H9 (cell line): ENCODE data around the gene ATG14. TPM values are rescaled to one million over a fixed set of nuclear protein-coding genes. Genes with fewer than 3 reads are reported as not detected.

Experiments used
- DNase-seq: peaks from one replicate; pipeline ENCODE4 v3.0.0-alpha.2; 2017
- H2AFZ ChIP-seq: one replicate; pipeline ENCODE4 v1.6.1; 2013; ENCODE audit warnings: mild to moderate bottlenecking, low read length, control low read depth, moderate library complexity
- H2AK5ac ChIP-seq: 2 replicates; pipeline ENCODE4 v1.6.1; 2013; ENCODE audit warnings: low read length, control low read depth, mixed read lengths; ENCODE audit not compliant: insufficient read length
- H2BK120ac ChIP-seq: one replicate; pipeline ENCODE4 v1.6.1; 2013; ENCODE audit warnings: low read depth, mild to moderate bottlenecking, low read length, control low read depth, inconsistent platforms; ENCODE audit not compliant: poor library complexity, severe bottlenecking
- H2BK12ac ChIP-seq: 2 replicates; pipeline ENCODE4 v1.6.1; 2013; ENCODE audit warnings: low read length, control low read depth, mixed read lengths, low read depth; ENCODE audit not compliant: insufficient read length
- H2BK15ac ChIP-seq: 2 replicates; pipeline ENCODE4 v1.6.1; 2013; ENCODE audit warnings: low read depth, low read length, control low read depth
- H2BK20ac ChIP-seq: one replicate; pipeline ENCODE4 v1.6.1; 2013; ENCODE audit warnings: low read depth, mild to moderate bottlenecking, low read length, control low read depth, inconsistent platforms; ENCODE audit not compliant: poor library complexity, severe bottlenecking
- H2BK5ac ChIP-seq: 2 replicates; pipeline ENCODE4 v1.6.1; 2013; ENCODE audit warnings: low read length, control low read depth, mixed read lengths; ENCODE audit not compliant: insufficient read length
- H3K14ac ChIP-seq: 2 replicates; pipeline ENCODE4 v1.6.1; 2013; ENCODE audit warnings: low read length, control low read depth; ENCODE audit not compliant: insufficient read depth
- H3K18ac ChIP-seq: 2 replicates; pipeline ENCODE4 v1.6.1; 2013; ENCODE audit warnings: low read depth, mild to moderate bottlenecking, mixed read lengths, low read length, control low read depth; ENCODE audit not compliant: insufficient read length
- H3K23ac ChIP-seq: 2 replicates; pipeline ENCODE4 v1.6.1; 2013; ENCODE audit warnings: low read length, control low read depth, mixed read lengths, low read depth; ENCODE audit not compliant: insufficient read length
- H3K23me2 ChIP-seq: 2 replicates; pipeline ENCODE4 v1.6.1; 2013; ENCODE audit warnings: low read depth, mild to moderate bottlenecking, mixed read lengths, low read length, control low read depth; ENCODE audit not compliant: insufficient read length, poor library complexity, severe bottlenecking
- H3K27ac ChIP-seq: 2 replicates; pipeline ENCODE4 v1.5.1; 2013; ENCODE audit warnings: low read length, control low read depth, mixed read lengths, low read depth; ENCODE audit not compliant: insufficient read length
- H3K27me3 ChIP-seq: 2 replicates; pipeline ENCODE4 v1.6.1; 2013; ENCODE audit warnings: low read length, control low read depth, inconsistent platforms; ENCODE audit not compliant: insufficient read depth
- H3K4ac ChIP-seq: 2 replicates; pipeline ENCODE4 v1.6.1; 2013; ENCODE audit warnings: low read depth, mild to moderate bottlenecking, control low read depth, inconsistent platforms, low read length, moderate library complexity
- H3K4me1 ChIP-seq: 2 replicates; pipeline ENCODE4 v1.6.1; 2013; ENCODE audit warnings: low read length, control low read depth, inconsistent platforms; ENCODE audit not compliant: insufficient read depth
- H3K4me2 ChIP-seq: 2 replicates; pipeline ENCODE4 v1.6.1; 2013; ENCODE audit warnings: low read length, control low read depth, mixed read lengths; ENCODE audit not compliant: insufficient read length, insufficient read depth
- H3K56ac ChIP-seq: 2 replicates; pipeline ENCODE4 v1.6.1; 2013; ENCODE audit warnings: low read depth, mild to moderate bottlenecking, mixed read lengths, low read length, control low read depth; ENCODE audit not compliant: insufficient read length
- H3K79me1 ChIP-seq: 2 replicates; pipeline ENCODE4 v1.6.1; 2013; ENCODE audit warnings: low read depth, mild to moderate bottlenecking, moderate library complexity, low read length, control low read depth, inconsistent platforms; ENCODE audit not compliant: insufficient read depth, poor library complexity, severe bottlenecking
- H3K79me2 ChIP-seq: 2 replicates; pipeline ENCODE4 v1.6.1; 2013; ENCODE audit warnings: low read length, control low read depth, inconsistent platforms; ENCODE audit not compliant: insufficient read depth
- H3K9ac ChIP-seq: 2 replicates; pipeline ENCODE4 v1.6.1; 2013; ENCODE audit warnings: low read length, control low read depth, mixed read lengths; ENCODE audit not compliant: insufficient read length; ENCODE audit errors: extremely low read depth
- H3K9me3 ChIP-seq: one replicate; pipeline ENCODE4 v1.6.1; 2013; ENCODE audit warnings: low read depth, low read length, inconsistent platforms; ENCODE audit not compliant: control insufficient read depth
- H3T11ph ChIP-seq: one replicate; pipeline ENCODE4 v1.6.1; 2013; ENCODE audit warnings: mild to moderate bottlenecking, low read length, control low read depth, inconsistent platforms
- H4K20me1 ChIP-seq: one replicate; pipeline ENCODE4 v1.6.1; 2013; ENCODE audit not compliant: control insufficient read depth, insufficient read length, insufficient read depth
- H4K5ac ChIP-seq: 2 replicates; pipeline ENCODE4 v1.6.1; 2013; ENCODE audit warnings: low read depth, mild to moderate bottlenecking, mixed read lengths, low read length, control low read depth; ENCODE audit not compliant: insufficient read length
- H4K8ac ChIP-seq: replicated peaks from 2 replicates; pipeline ENCODE4 v1.6.1; 2013; ENCODE audit warnings: low read length, control low read depth, mixed read lengths, low read depth; ENCODE audit not compliant: insufficient read length
- H4K91ac ChIP-seq: 2 replicates; pipeline ENCODE4 v1.6.1; 2013; ENCODE audit warnings: low read depth, mild to moderate bottlenecking, moderate library complexity, mixed read lengths, low read length, control low read depth; ENCODE audit not compliant: insufficient read length
- H3K27ac Mint-ChIP-seq, 3 experiments: 2 replicates in 2 of 3; 3 replicates in 1 of 3; pipeline ENCODE4 v1.8.0; 2020 to 2021; ENCODE audit warnings: mixed read lengths in 3 of 3, mild to moderate bottlenecking in 1 of 3, moderate library complexity in 1 of 3
- H3K27me3 Mint-ChIP-seq: 2 replicates; pipeline ENCODE4 v1.8.0; 2021; ENCODE audit warnings: low read depth, mild to moderate bottlenecking, moderate library complexity, mixed read lengths
- H3K36me3 Mint-ChIP-seq, 3 experiments: 2 replicates in 2 of 3; 3 replicates in 1 of 3; pipeline ENCODE4 v1.8.0; 2020 to 2021; ENCODE audit warnings: low read depth in 3 of 3, mixed read lengths in 3 of 3; ENCODE audit not compliant: insufficient read depth in 1 of 3
- H3K4me1 Mint-ChIP-seq, 2 experiments: 2 replicates each; pipeline ENCODE4 v1.8.0; 2020; ENCODE audit warnings: mixed read lengths in 2 of 2
- H3K4me3 Mint-ChIP-seq, 2 experiments: 2 replicates in 1 of 2; 3 replicates in 1 of 2; pipeline ENCODE4 v1.8.0; 2020 to 2021; ENCODE audit warnings: mild to moderate bottlenecking in 2 of 2, mixed read lengths in 2 of 2, moderate library complexity in 1 of 2
- H3K9me3 Mint-ChIP-seq, 2 experiments: 2 replicates in 1 of 2; 3 replicates in 1 of 2; pipeline ENCODE4 v1.8.0; 2020; ENCODE audit warnings: mild to moderate bottlenecking in 2 of 2, mixed read lengths in 2 of 2, moderate library complexity in 1 of 2
- WGBS: extraction: QIAGEN DNeasy Blood & Tissue Kit; methylation state at CpG from one replicate; pipeline ENCODE4 v1.1.7; 2013; ENCODE audit warnings: missing lambda C conversion rate, low lambda C conversion rate, mixed read lengths; ENCODE audit not compliant: insufficient read length; ENCODE audit errors: extremely low coverage; 5-methylcytosine and 5-hydroxymethylcytosine counted together
- total RNA-seq: library from RNA; stranded (reverse); gene quantifications from 2 replicates; pipeline ENCODE4 v1.2.1, GENCODE V29; 2021
- TF ChIP-seq, protein P1 (sequence below): fragments of 200-600 bp; sonication (generic); conservative IDR thresholded peaks from 3 replicates; pipeline ENCODE4 v1.8.0; 2021; ENCODE audit warnings: antibody characterized with exemption, mild to moderate bottlenecking

Gene ATG14
- total RNA-seq, 1 experiment from 2014 or later, result 13.6 TPM

- H3K36me3 Mint-ChIP-seq, result peaks cover 0 to 2% (median 0%) of the 10 kb centered on the region in 3 experiments; a peak in 2 of 7 replicates
- no peaks in the 10 kb centered on the region for H4K20me1 ChIP-seq
- TF ChIP-seq, protein P1, sequence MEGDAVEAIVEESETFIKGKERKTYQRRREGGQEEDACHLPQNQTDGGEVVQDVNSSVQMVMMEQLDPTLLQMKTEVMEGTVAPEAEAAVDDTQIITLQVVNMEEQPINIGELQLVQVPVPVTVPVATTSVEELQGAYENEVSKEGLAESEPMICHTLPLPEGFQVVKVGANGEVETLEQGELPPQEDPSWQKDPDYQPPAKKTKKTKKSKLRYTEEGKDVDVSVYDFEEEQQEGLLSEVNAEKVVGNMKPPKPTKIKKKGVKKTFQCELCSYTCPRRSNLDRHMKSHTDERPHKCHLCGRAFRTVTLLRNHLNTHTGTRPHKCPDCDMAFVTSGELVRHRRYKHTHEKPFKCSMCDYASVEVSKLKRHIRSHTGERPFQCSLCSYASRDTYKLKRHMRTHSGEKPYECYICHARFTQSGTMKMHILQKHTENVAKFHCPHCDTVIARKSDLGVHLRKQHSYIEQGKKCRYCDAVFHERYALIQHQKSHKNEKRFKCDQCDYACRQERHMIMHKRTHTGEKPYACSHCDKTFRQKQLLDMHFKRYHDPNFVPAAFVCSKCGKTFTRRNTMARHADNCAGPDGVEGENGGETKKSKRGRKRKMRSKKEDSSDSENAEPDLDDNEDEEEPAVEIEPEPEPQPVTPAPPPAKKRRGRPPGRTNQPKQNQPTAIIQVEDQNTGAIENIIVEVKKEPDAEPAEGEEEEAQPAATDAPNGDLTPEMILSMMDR, result no peak
- H3K23me2 ChIP-seq, result no peaks in the 10 kb centered on the region
- H2BK5ac ChIP-seq, result no peak overlapping the region
- H3K27ac ChIP-seq, result no peak overlapping the region
- H2AK5ac ChIP-seq, result no peak overlapping the region
- H3K4me3 Mint-ChIP-seq, result no peak overlapping the region
- H3T11ph ChIP-seq, result no peak overlapping the region
- H3K18ac ChIP-seq, result no peak overlapping the region
- no peak overlapping the region for H4K5ac ChIP-seq
- H3K23ac ChIP-seq, result no peak overlapping the region
- H2BK120ac ChIP-seq, result no peak overlapping the region
- H3K4me1 Mint-ChIP-seq, result peaks cover 15 to 25% of the 10 kb centered on the region in 2 experiments
- no CpG with 5 or more reads among the region's 3 CpGs for WGBS
- H2BK20ac ChIP-seq, result no peak overlapping the region
- H3K4me1 ChIP-seq, result no peaks in the 10 kb centered on the region
- H3K79me2 ChIP-seq, result no peaks in the 10 kb centered on the region
- H3K27me3 Mint-ChIP-seq, result peaks cover 2% of the 10 kb centered on the region; the same call in 1 of the 2 replicates
- H3K27ac Mint-ChIP-seq, result no peak overlapping the region
- no peak overlapping the region for H2BK12ac ChIP-seq
- H3K9ac ChIP-seq, result no peak overlapping the region
- H3K79me1 ChIP-seq, result no peaks in the 10 kb centered on the region
- no peak overlapping the region for H3K4me2 ChIP-seq
- H4K8ac ChIP-seq, result no peak overlapping the region
- no peaks in the 10 kb centered on the region for H3K27me3 ChIP-seq
- no peak overlapping the region for H3K56ac ChIP-seq
- no peaks in the 10 kb centered on the region for H3K9me3 Mint-ChIP-seq
- H2AFZ ChIP-seq, result no peak overlapping the region
- no peak for DNase-seq
- no peak overlapping the region for H3K14ac ChIP-seq
- H3K9me3 ChIP-seq, result no peaks in the 10 kb centered on the region
- no peak overlapping the region for H3K4ac ChIP-seq
- no peak overlapping the region for H4K91ac ChIP-seq
- H2BK15ac ChIP-seq, result no peak overlapping the region
Measured at GRCh38 chr14:55450539-55450938, 38.9 kb upstream of the ATG14 start.
